RPMI8226 (cell line): ENCODE results near the gene EEF2.
"Not testable (repeated sequence)": the region's sequence is repeated elsewhere in the genome, so short reads cannot be mapped to it uniquely, and the experiment has no call there.

Experiments used
- DNase-seq: peaks from one replicate; pipeline ENCODE4 v3.0.0-alpha.2; 2015

EEF2 gene

GRCh38 chr19:4014541-4015491, 29.6 kb upstream of the EEF2 start:
- DNase-seq = no peak

- no peak for DNase-seq
These were observed 28.8 kb upstream of the EEF2 start for GRCh38 chr19:4013886-4014540.

GRCh38 chr19:4012975-4013634, 27.8 kb upstream of the EEF2 start:
- no peak for DNase-seq

GRCh38 chr19:4012092-4012974, 27.1 kb upstream of the EEF2 start:
- no peak for DNase-seq

GRCh38 chr19:4011430-4011829, 26.2 kb upstream of the EEF2 start:
- not testable (repeated sequence) for DNase-seq

GRCh38 chr19:4010808-4011110, 25.5 kb upstream of the EEF2 start:
- DNase-seq = no peak

GRCh38 chr19:4009990-4010807, 24.9 kb upstream of the EEF2 start:
- DNase-seq = no peak

- peak; percentile 7 for DNase-seq
These were observed 22.7 kb upstream of the EEF2 start for GRCh38 chr19:4007836-4008539.

- peak; percentile 98 for DNase-seq
These were observed 22.0 kb upstream of the EEF2 start, which contains the start of gene PIAS4 for GRCh38 chr19:4007021-4007835. Gene PIAS4 (plus strand): TSS chr19:4007736. CDS start chr19:4007761, 25 bp downstream.

- DNase-seq = not testable (repeated sequence)
These were observed 20.2 kb upstream of the EEF2 start for GRCh38 chr19:4005436-4005835.

GRCh38 chr19:4000798-4001197, 15.5 kb upstream of the EEF2 start:
- not testable (repeated sequence) for DNase-seq

- not testable (repeated sequence) for DNase-seq
These were observed 13.6 kb upstream of the EEF2 start for GRCh38 chr19:3998667-3999412.

- no peak for DNase-seq
These were observed 10.3 kb upstream of the EEF2 start for GRCh38 chr19:3995607-3996006.

- DNase-seq = no peak
These were observed 5.5 kb upstream of the EEF2 start for GRCh38 chr19:3990815-3991117.

GRCh38 chr19:3987619-3988371, 2.5 kb upstream of the EEF2 start:
- DNase-seq = peak; percentile 94

- DNase-seq = peak; percentile 84
These were observed 1.2 kb upstream of the EEF2 start for GRCh38 chr19:3986260-3987041.

- DNase-seq = peak; percentile 13
These were observed 488 bp upstream of the EEF2 start for GRCh38 chr19:3985643-3986259.

- DNase-seq = peak; percentile 13
These were observed 717 bp downstream of the EEF2 start for GRCh38 chr19:3984584-3984907.
